ENCODE data around the gene MACROH2A2. TPM values are rescaled to one million over a fixed set of nuclear protein-coding genes. Genes with fewer than 3 reads are reported as not detected.
"Not testable (repeated sequence)": the region's sequence is repeated elsewhere in the genome, so short reads cannot be mapped to it uniquely, and the experiment has no call there.

The MACROH2A2 gene
- polyA plus RNA-seq, 1 donor: 52.0 TPM

GRCh38 chr10:70096705-70097420 is 44.2 kb downstream of the MACROH2A2 start:
- Histone ChIP-seq H3K4me3 (ENCODE audit: low read length) (no peak overlapping the region), H3K27me3 (ENCODE audit: control insufficient read depth, insufficient read depth, low read length) (no peaks in the 10 kb centered on the region), H3K36me3 (ENCODE audit: control insufficient read depth, insufficient read depth, low read length) (peaks cover 67% of the 10 kb centered on the region), H3K9me3 (ENCODE audit: control insufficient read depth, low read depth, low read length) (no peaks in the 10 kb centered on the region), H3K27ac (ENCODE audit: low read length) (peak overlapping the region; percentile 28), H3K4me1 (ENCODE audit: control insufficient read depth, insufficient read depth, low read length) (peaks cover 22% of the 10 kb centered on the region)
- peak in 1 of 2 donors; percentile 34 for DNase-seq
- no CpG with 5 or more reads among the region's 5 CpGs for WGBS (ENCODE audit: insufficient coverage, low lambda C conversion rate)

GRCh38 chr10:70097459-70097858 is 44.8 kb downstream of the MACROH2A2 start:
- peaks cover 72% of the 10 kb centered on the region for H3K36me3 ChIP-seq (ENCODE audit: control insufficient read depth, insufficient read depth, low read length)
- peaks cover 16% of the 10 kb centered on the region for H3K4me1 ChIP-seq (ENCODE audit: control insufficient read depth, insufficient read depth, low read length)
- no peaks in the 10 kb centered on the region for H3K9me3 ChIP-seq (ENCODE audit: control insufficient read depth, low read depth, low read length)

GRCh38 chr10:70098271-70098670 is 45.6 kb downstream of the MACROH2A2 start:
- WGBS (ENCODE audit: insufficient coverage, low lambda C conversion rate): no CpG with 5 or more reads among the region's 3 CpGs
- DNase-seq: no peak
- Histone ChIP-seq H3K36me3 (ENCODE audit: control insufficient read depth, insufficient read depth, low read length) (peaks cover 78% of the 10 kb centered on the region), H3K4me3 (ENCODE audit: low read length) (no peak overlapping the region), H3K9me3 (ENCODE audit: control insufficient read depth, low read depth, low read length) (no peaks in the 10 kb centered on the region), H3K27me3 (ENCODE audit: control insufficient read depth, insufficient read depth, low read length) (no peaks in the 10 kb centered on the region), H3K4me1 (ENCODE audit: control insufficient read depth, insufficient read depth, low read length) (peaks cover 8% of the 10 kb centered on the region), H3K27ac (ENCODE audit: low read length) (no peak overlapping the region)

More at GRCh38 chr10:70097459-70097858, 44.8 kb downstream of the MACROH2A2 start:
- Histone ChIP-seq H3K4me3 (ENCODE audit: low read length) (no peak overlapping the region), H3K27ac (ENCODE audit: low read length) (no peak overlapping the region), H3K27me3 (ENCODE audit: control insufficient read depth, insufficient read depth, low read length) (no peaks in the 10 kb centered on the region)
- no peak for DNase-seq

GRCh38 chr10:70101068-70101562 is 48.5 kb downstream of the MACROH2A2 start:
- WGBS (ENCODE audit: insufficient coverage, low lambda C conversion rate): 60% methylated on average over 1 of the region's 11 CpGs
- H3K27me3 ChIP-seq (ENCODE audit: control insufficient read depth, insufficient read depth, low read length); H3K4me3 ChIP-seq (ENCODE audit: low read length); H3K9me3 ChIP-seq (ENCODE audit: control insufficient read depth, low read depth, low read length); DNase-seq; H3K27ac ChIP-seq (ENCODE audit: low read length); H3K4me1 ChIP-seq (ENCODE audit: control insufficient read depth, insufficient read depth, low read length): not testable (repeated sequence)
- H3K36me3 ChIP-seq (ENCODE audit: control insufficient read depth, insufficient read depth, low read length): peaks cover 63% of the 10 kb centered on the region

GRCh38 chr10:70101668-70102067 is 49.0 kb downstream of the MACROH2A2 start:
- Histone ChIP-seq H3K4me1 (ENCODE audit: control insufficient read depth, insufficient read depth, low read length) (peaks cover 5% of the 10 kb centered on the region), H3K4me3 (ENCODE audit: low read length) (no peak overlapping the region), H3K27ac (ENCODE audit: low read length) (no peak overlapping the region), H3K36me3 (ENCODE audit: control insufficient read depth, insufficient read depth, low read length) (peaks cover 63% of the 10 kb centered on the region), H3K9me3 (ENCODE audit: control insufficient read depth, low read depth, low read length) (no peaks in the 10 kb centered on the region), H3K27me3 (ENCODE audit: control insufficient read depth, insufficient read depth, low read length) (no peaks in the 10 kb centered on the region)
- 73% methylated on average over 3 of the region's 3 CpGs for WGBS (ENCODE audit: insufficient coverage, low lambda C conversion rate)
- no peak for DNase-seq

- H3K36me3 ChIP-seq (ENCODE audit: control insufficient read depth, insufficient read depth, low read length): peaks cover 44% of the 10 kb centered on the region
- no peak for DNase-seq
- no CpG with 5 or more reads among the region's 22 CpGs for WGBS (ENCODE audit: insufficient coverage, low lambda C conversion rate)
Observed at GRCh38 chr10:70106958-70107791, 54.5 kb downstream of the MACROH2A2 start.

GRCh38 chr10:70109064-70109729 is 56.6 kb downstream of the MACROH2A2 start:
- no CpG with 5 or more reads among the region's 18 CpGs for WGBS (ENCODE audit: insufficient coverage, low lambda C conversion rate)
- H3K4me3 ChIP-seq (ENCODE audit: low read length): no peak overlapping the region
- no peaks in the 10 kb centered on the region for H3K9me3 ChIP-seq (ENCODE audit: control insufficient read depth, low read depth, low read length)
- no peak overlapping the region for H3K27ac ChIP-seq (ENCODE audit: low read length)
- H3K4me1 ChIP-seq (ENCODE audit: control insufficient read depth, insufficient read depth, low read length): no peaks in the 10 kb centered on the region
- no peaks in the 10 kb centered on the region for H3K27me3 ChIP-seq (ENCODE audit: control insufficient read depth, insufficient read depth, low read length)
- H3K36me3 ChIP-seq (ENCODE audit: control insufficient read depth, insufficient read depth, low read length): peaks cover 44% of the 10 kb centered on the region
- peak; percentile 22 to 58 for DNase-seq

More at GRCh38 chr10:70106958-70107791, 54.5 kb downstream of the MACROH2A2 start:
- Histone ChIP-seq H3K4me3 (ENCODE audit: low read length) (no peak overlapping the region), H3K4me1 (ENCODE audit: control insufficient read depth, insufficient read depth, low read length) (no peaks in the 10 kb centered on the region), H3K9me3 (ENCODE audit: control insufficient read depth, low read depth, low read length) (no peaks in the 10 kb centered on the region), H3K27ac (ENCODE audit: low read length) (no peak overlapping the region), H3K27me3 (ENCODE audit: control insufficient read depth, insufficient read depth, low read length) (no peaks in the 10 kb centered on the region)

GRCh38 chr10:70111496-70111895 is 58.9 kb downstream of the MACROH2A2 start:
- no peaks in the 10 kb centered on the region for H3K4me1 ChIP-seq (ENCODE audit: control insufficient read depth, insufficient read depth, low read length)
- H3K27ac ChIP-seq (ENCODE audit: low read length): no peak overlapping the region
- WGBS (ENCODE audit: insufficient coverage, low lambda C conversion rate): no CpG with 5 or more reads among the region's 22 CpGs
- H3K4me3 ChIP-seq (ENCODE audit: low read length): no peak overlapping the region
- no peaks in the 10 kb centered on the region for H3K9me3 ChIP-seq (ENCODE audit: control insufficient read depth, low read depth, low read length)
- no peaks in the 10 kb centered on the region for H3K27me3 ChIP-seq (ENCODE audit: control insufficient read depth, insufficient read depth, low read length)
- DNase-seq: no peak
- peaks cover 42% of the 10 kb centered on the region for H3K36me3 ChIP-seq (ENCODE audit: control insufficient read depth, insufficient read depth, low read length)

- H3K36me3 ChIP-seq (ENCODE audit: control insufficient read depth, insufficient read depth, low read length): peaks cover 42% of the 10 kb centered on the region
- DNase-seq: no peak
- no peak overlapping the region for H3K27ac ChIP-seq (ENCODE audit: low read length)
- H3K4me1 ChIP-seq (ENCODE audit: control insufficient read depth, insufficient read depth, low read length): no peaks in the 10 kb centered on the region
- no peaks in the 10 kb centered on the region for H3K27me3 ChIP-seq (ENCODE audit: control insufficient read depth, insufficient read depth, low read length)
- no peaks in the 10 kb centered on the region for H3K9me3 ChIP-seq (ENCODE audit: control insufficient read depth, low read depth, low read length)
- no peak overlapping the region for H3K4me3 ChIP-seq (ENCODE audit: low read length)
- WGBS (ENCODE audit: insufficient coverage, low lambda C conversion rate): no CpG with 5 or more reads among the region's 8 CpGs
Observed at GRCh38 chr10:70112071-70112470, 59.4 kb downstream of the MACROH2A2 start.

- WGBS (ENCODE audit: insufficient coverage, low lambda C conversion rate): no CpG with 5 or more reads among the region's 15 CpGs
- peaks cover 31% of the 10 kb centered on the region for H3K36me3 ChIP-seq (ENCODE audit: control insufficient read depth, insufficient read depth, low read length)
Observed at GRCh38 chr10:70114902-70115301, 62.3 kb downstream of the MACROH2A2 start.

More at GRCh38 chr10:70114902-70115301, 62.3 kb downstream of the MACROH2A2 start:
- Histone ChIP-seq H3K27me3 (ENCODE audit: control insufficient read depth, insufficient read depth, low read length) (no peaks in the 10 kb centered on the region), H3K27ac (ENCODE audit: low read length) (no peak overlapping the region), H3K9me3 (ENCODE audit: control insufficient read depth, low read depth, low read length) (no peaks in the 10 kb centered on the region), H3K4me3 (ENCODE audit: low read length) (no peak overlapping the region), H3K4me1 (ENCODE audit: control insufficient read depth, insufficient read depth, low read length) (no peaks in the 10 kb centered on the region)
- no peak for DNase-seq
